MM.1S (cell line): ENCODE results near the gene DACT2.

Experiments
- DNase-seq: peaks from one replicate; pipeline ENCODE4 v3.0.0-alpha.2; 2015
- H2AFZ ChIP-seq: fragments of 300-600 bp; sonication (generic); 2 replicates; pipeline ENCODE4 v1.6.0; 2016; ENCODE audit warnings: antibody characterized with exemption, low read length
- H3F3A ChIP-seq: fragments of 300-600 bp; sonication (generic); 2 replicates; pipeline ENCODE4 v1.6.1; 2016; ENCODE audit warnings: mild to moderate bottlenecking, antibody characterized with exemption, low read length, moderate library complexity, mixed read lengths; ENCODE audit not compliant: insufficient read depth
- H3K27ac ChIP-seq: fragments of 300-600 bp; sonication (generic); 2 replicates; pipeline ENCODE4 v1.5.1; 2016; ENCODE audit warnings: mild to moderate bottlenecking, low read length
- H3K27me3 ChIP-seq: fragments of 300-600 bp; sonication (generic); replicated peaks from 2 replicates; pipeline ENCODE4 v1.6.0; 2016; ENCODE audit warnings: low read length; ENCODE audit not compliant: insufficient read depth
- H3K36me3 ChIP-seq: fragments of 300-600 bp; sonication (generic); replicated peaks from 2 replicates; pipeline ENCODE4 v1.6.1; 2016; ENCODE audit warnings: mild to moderate bottlenecking, low read length, mixed read lengths; ENCODE audit not compliant: insufficient read depth
- H3K4me1 ChIP-seq: fragments of 300-600 bp; sonication (generic); 2 replicates; pipeline ENCODE4 v1.6.1; 2016; ENCODE audit warnings: low read length, mixed read lengths
- H3K4me2 ChIP-seq: fragments of 300-600 bp; sonication (generic); 2 replicates; pipeline ENCODE4 v1.6.0; 2016; ENCODE audit warnings: low read depth, low read length
- H3K4me3 ChIP-seq: fragments of 300-600 bp; sonication (generic); 2 replicates; pipeline ENCODE4 v1.5.1; 2016; ENCODE audit warnings: low read length, mixed read lengths
- H3K79me2 ChIP-seq: fragments of 300-600 bp; sonication (generic); 2 replicates; pipeline ENCODE4 v1.6.1; 2016; ENCODE audit warnings: mixed run types, low read length, mixed read lengths
- H3K9ac ChIP-seq: fragments of 300-600 bp; sonication (generic); 2 replicates; pipeline ENCODE4 v1.6.1; 2016; ENCODE audit warnings: low read length, mixed read lengths
- H3K9me2 ChIP-seq: fragments of 300-600 bp; sonication (generic); replicated peaks from 2 replicates; pipeline ENCODE4 v1.6.1; 2016; ENCODE audit warnings: mild to moderate bottlenecking, low read length, mixed read lengths; ENCODE audit not compliant: insufficient read depth
- H3K9me3 ChIP-seq: fragments of 300-600 bp; sonication (generic); replicated peaks from 2 replicates; pipeline ENCODE4 v1.6.1; 2016; ENCODE audit warnings: mild to moderate bottlenecking, low read length, mixed read lengths; ENCODE audit not compliant: insufficient read depth
- H4K20me1 ChIP-seq: fragments of 300-600 bp; sonication (generic); 2 replicates; pipeline ENCODE4 v1.6.1; 2016; ENCODE audit warnings: mild to moderate bottlenecking, low read length, moderate library complexity, mixed read lengths; ENCODE audit not compliant: insufficient read depth
- EZH2 ChIP-seq: fragments of 300-600 bp; sonication (generic); optimal IDR thresholded peaks from 2 replicates; pipeline ENCODE3; 2017; ENCODE audit warnings: low read depth, mild to moderate bottlenecking, antibody characterized with exemption, low read length, mixed read lengths
- EZH2phosphoT487 ChIP-seq: fragments of 300-600 bp; sonication (generic); IDR thresholded peaks from 2 replicates; pipeline ENCODE4 v1.6.1; 2018; ENCODE audit warnings: antibody characterized with exemption, low read length
- TF ChIP-seq, protein P1 (sequence below): fragments of 300-600 bp; sonication (generic); IDR thresholded peaks from 2 replicates; pipeline ENCODE4 v1.5.1; 2016; ENCODE audit warnings: antibody characterized with exemption, low read length, mixed read lengths

Gene DACT2

DNA sequence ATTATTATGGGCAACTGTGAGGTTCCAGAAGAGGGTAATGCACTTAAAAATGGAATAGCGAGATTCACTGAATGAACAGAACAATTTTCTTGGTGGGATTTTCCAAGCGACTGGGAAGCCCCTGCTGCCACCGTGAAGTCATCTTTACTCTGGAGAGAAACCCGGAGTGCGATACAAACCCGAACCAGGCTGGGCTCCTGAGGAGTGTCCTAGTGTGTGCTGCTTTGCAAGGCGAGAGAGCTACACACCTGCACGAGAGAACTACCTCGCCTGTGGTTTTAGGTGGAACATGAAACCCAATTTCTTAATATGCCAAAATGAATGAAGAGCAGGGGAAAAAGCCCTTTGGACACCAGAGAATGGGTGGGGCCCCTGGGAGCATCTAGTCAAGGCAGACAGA lies 33.5 kb upstream of the DACT2 start:
- no peak overlapping the region for H2AFZ ChIP-seq
- no peaks in the 10 kb centered on the region for H3F3A ChIP-seq
- no peaks in the 10 kb centered on the region for H3K9me3 ChIP-seq
- no peak overlapping the region for H3K4me3 ChIP-seq
- no peaks in the 10 kb centered on the region for H3K36me3 ChIP-seq
- H3K79me2 ChIP-seq = no peaks in the 10 kb centered on the region
- no peaks in the 10 kb centered on the region for H3K4me1 ChIP-seq
- H3K4me2 ChIP-seq = no peak overlapping the region
- H3K9me2 ChIP-seq = no peaks in the 10 kb centered on the region
- H3K27ac ChIP-seq = no peak overlapping the region
- H4K20me1 ChIP-seq = no peaks in the 10 kb centered on the region
- H3K27me3 ChIP-seq = no peaks in the 10 kb centered on the region
- TF ChIP-seq, protein P1, sequence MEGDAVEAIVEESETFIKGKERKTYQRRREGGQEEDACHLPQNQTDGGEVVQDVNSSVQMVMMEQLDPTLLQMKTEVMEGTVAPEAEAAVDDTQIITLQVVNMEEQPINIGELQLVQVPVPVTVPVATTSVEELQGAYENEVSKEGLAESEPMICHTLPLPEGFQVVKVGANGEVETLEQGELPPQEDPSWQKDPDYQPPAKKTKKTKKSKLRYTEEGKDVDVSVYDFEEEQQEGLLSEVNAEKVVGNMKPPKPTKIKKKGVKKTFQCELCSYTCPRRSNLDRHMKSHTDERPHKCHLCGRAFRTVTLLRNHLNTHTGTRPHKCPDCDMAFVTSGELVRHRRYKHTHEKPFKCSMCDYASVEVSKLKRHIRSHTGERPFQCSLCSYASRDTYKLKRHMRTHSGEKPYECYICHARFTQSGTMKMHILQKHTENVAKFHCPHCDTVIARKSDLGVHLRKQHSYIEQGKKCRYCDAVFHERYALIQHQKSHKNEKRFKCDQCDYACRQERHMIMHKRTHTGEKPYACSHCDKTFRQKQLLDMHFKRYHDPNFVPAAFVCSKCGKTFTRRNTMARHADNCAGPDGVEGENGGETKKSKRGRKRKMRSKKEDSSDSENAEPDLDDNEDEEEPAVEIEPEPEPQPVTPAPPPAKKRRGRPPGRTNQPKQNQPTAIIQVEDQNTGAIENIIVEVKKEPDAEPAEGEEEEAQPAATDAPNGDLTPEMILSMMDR = no peak
- H3K9ac ChIP-seq = no peak overlapping the region
- DNase-seq = no peak

- H3K9ac ChIP-seq = no peak overlapping the region
- DNase-seq = no peak
- TF ChIP-seq, protein P1 = no peak
- H3K9me2 ChIP-seq = no peaks in the 10 kb centered on the region
- H3K4me2 ChIP-seq = no peak overlapping the region
- H3K36me3 ChIP-seq = no peaks in the 10 kb centered on the region
- H3K27me3 ChIP-seq = no peaks in the 10 kb centered on the region
- H4K20me1 ChIP-seq = no peaks in the 10 kb centered on the region
- no peaks in the 10 kb centered on the region for H3K9me3 ChIP-seq
- no peaks in the 10 kb centered on the region for H3F3A ChIP-seq
- no peak overlapping the region for H3K27ac ChIP-seq
- H3K4me3 ChIP-seq = no peak overlapping the region
- no peaks in the 10 kb centered on the region for H3K4me1 ChIP-seq
- H2AFZ ChIP-seq = no peak overlapping the region
- no peaks in the 10 kb centered on the region for H3K79me2 ChIP-seq
Observed at GRCh38 chr6:168352096-168352495, 32.5 kb upstream of the DACT2 start.

GRCh38 chr6:168349718-168350210 lies 30.2 kb upstream of the DACT2 start:
- no peaks in the 10 kb centered on the region for H3K79me2 ChIP-seq
- H3K4me2 ChIP-seq = no peak overlapping the region
- H3K9ac ChIP-seq = no peak overlapping the region
- H3K4me1 ChIP-seq = no peaks in the 10 kb centered on the region
- no peak for TF ChIP-seq EZH2phosphoT487
- TF ChIP-seq EZH2 = no peak
- TF ChIP-seq, protein P1 = no peak
- no peak overlapping the region for H2AFZ ChIP-seq
- DNase-seq = no peak
- H3K27ac ChIP-seq = no peak overlapping the region
- H3K9me2 ChIP-seq = no peaks in the 10 kb centered on the region
- H3K36me3 ChIP-seq = no peaks in the 10 kb centered on the region
- H3K4me3 ChIP-seq = no peak overlapping the region
- H3K27me3 ChIP-seq = no peaks in the 10 kb centered on the region
- H4K20me1 ChIP-seq = no peaks in the 10 kb centered on the region
- no peaks in the 10 kb centered on the region for H3F3A ChIP-seq
- H3K9me3 ChIP-seq = no peaks in the 10 kb centered on the region

- no peaks in the 10 kb centered on the region for H3K79me2 ChIP-seq
- no peaks in the 10 kb centered on the region for H3K9me3 ChIP-seq
- no peak overlapping the region for H3K27ac ChIP-seq
- no peaks in the 10 kb centered on the region for H3K36me3 ChIP-seq
- DNase-seq = no peak
- no peak overlapping the region for H3K4me2 ChIP-seq
- no peaks in the 10 kb centered on the region for H3K4me1 ChIP-seq
- no peak overlapping the region for H2AFZ ChIP-seq
- no peak overlapping the region for H3K9ac ChIP-seq
- no peaks in the 10 kb centered on the region for H3K9me2 ChIP-seq
- TF ChIP-seq, protein P1 = no peak
- TF ChIP-seq EZH2 = no peak
- TF ChIP-seq EZH2phosphoT487 = no peak
- H3K27me3 ChIP-seq = no peaks in the 10 kb centered on the region
- no peaks in the 10 kb centered on the region for H3F3A ChIP-seq
- H3K4me3 ChIP-seq = no peak overlapping the region
- H4K20me1 ChIP-seq = no peaks in the 10 kb centered on the region
Observed at GRCh38 chr6:168348186-168348585, 28.6 kb upstream of the DACT2 start.
